ENCODE results near the gene NEDD4L.

The NEDD4L gene

DNA sequence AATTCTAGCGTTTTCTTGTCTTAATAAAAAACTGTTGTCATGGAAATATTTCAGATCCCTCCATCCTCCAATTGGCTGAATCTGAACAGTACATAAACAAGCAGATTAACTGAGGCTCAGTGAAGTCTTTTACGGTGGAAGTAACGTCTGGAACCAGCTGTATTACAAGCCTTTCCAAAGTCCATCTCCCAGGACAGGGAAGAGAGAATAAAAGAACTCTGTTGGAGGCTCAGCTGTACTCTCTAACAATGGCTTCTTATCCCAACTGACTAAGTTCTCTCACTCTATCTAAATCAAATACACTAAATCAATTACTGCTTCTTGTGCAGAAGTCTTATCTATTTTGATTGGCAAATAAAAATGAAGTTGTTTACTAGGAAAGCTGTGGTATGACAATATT lies 19.9 kb upstream of the NEDD4L start:
- TF ChIP-seq FOXK2 (IDR thresholded peaks at IDR 0.05): no peak
- TF ChIP-seq CTBP1 (IDR thresholded peaks at IDR 0.05; ENCODE audit: borderline replicate concordance): no peak
- TF ChIP-seq NFRKB (IDR thresholded peaks at IDR 0.05): no peak
- TF ChIP-seq, protein P1, sequence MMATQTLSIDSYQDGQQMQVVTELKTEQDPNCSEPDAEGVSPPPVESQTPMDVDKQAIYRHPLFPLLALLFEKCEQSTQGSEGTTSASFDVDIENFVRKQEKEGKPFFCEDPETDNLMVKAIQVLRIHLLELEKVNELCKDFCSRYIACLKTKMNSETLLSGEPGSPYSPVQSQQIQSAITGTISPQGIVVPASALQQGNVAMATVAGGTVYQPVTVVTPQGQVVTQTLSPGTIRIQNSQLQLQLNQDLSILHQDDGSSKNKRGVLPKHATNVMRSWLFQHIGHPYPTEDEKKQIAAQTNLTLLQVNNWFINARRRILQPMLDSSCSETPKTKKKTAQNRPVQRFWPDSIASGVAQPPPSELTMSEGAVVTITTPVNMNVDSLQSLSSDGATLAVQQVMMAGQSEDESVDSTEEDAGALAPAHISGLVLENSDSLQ (IDR thresholded peaks at IDR 0.05): no peak
- TF ChIP-seq BHLHE40 (IDR thresholded peaks at IDR 0.05; ENCODE audit: borderline replicate concordance): no peak
- no peak for TF ChIP-seq ELF4 (IDR thresholded peaks at IDR 0.05)
- no peak for TF ChIP-seq FOXA1 (IDR thresholded peaks at IDR 0.05)
- TF ChIP-seq LEF1 (IDR thresholded peaks at IDR 0.05; ENCODE audit: borderline replicate concordance): no peak
- TF ChIP-seq FOXM1 (IDR thresholded peaks at IDR 0.05; ENCODE audit: borderline replicate concordance): no peak
- no peak for TF ChIP-seq ARNT (IDR thresholded peaks at IDR 0.05)
- no peak for TF ChIP-seq SP1 (IDR thresholded peaks at IDR 0.05)
- TF ChIP-seq L3MBTL2 (conservative IDR thresholded peaks at IDR 0.05): no peak
- TF ChIP-seq ZNF384 (IDR thresholded peaks at IDR 0.05): no peak
- no peak for TF ChIP-seq HDGF (IDR thresholded peaks at IDR 0.05; ENCODE audit: borderline replicate concordance)
- no peak for TF ChIP-seq TARDBP (IDR thresholded peaks at IDR 0.05)
- TF ChIP-seq SUZ12 (IDR thresholded peaks at IDR 0.05): no peak
- POLR2A ChIA-PET: no interaction called here
- DNase-seq (ENCODE audit: extremely low spot score): no peak
- CTCF ChIA-PET: no interaction called here

- ChIA-PET CTCF (interaction anchor here (0.6 kb wide), 1 partner anchor 256 kb away, joined by 5 read pairs; no protein-coding TSS in a partner anchor), POLR2A (no interaction called here)
- DNase-seq (ENCODE audit: extremely low spot score): no peak
- TF ChIP-seq CTBP1 (IDR thresholded peaks at IDR 0.05; ENCODE audit: borderline replicate concordance): no peak
- TF ChIP-seq, protein P1 (IDR thresholded peaks at IDR 0.05): no peak
- TF ChIP-seq L3MBTL2 (conservative IDR thresholded peaks at IDR 0.05): no peak
- no peak for TF ChIP-seq LEF1 (IDR thresholded peaks at IDR 0.05; ENCODE audit: borderline replicate concordance)
- TF ChIP-seq ELF4 (IDR thresholded peaks at IDR 0.05): no peak
- no peak for TF ChIP-seq ZNF384 (IDR thresholded peaks at IDR 0.05)
- no peak for TF ChIP-seq SUZ12 (IDR thresholded peaks at IDR 0.05)
- no peak for TF ChIP-seq NFRKB (IDR thresholded peaks at IDR 0.05)
- TF ChIP-seq ARNT (IDR thresholded peaks at IDR 0.05): no peak
- no peak for TF ChIP-seq FOXM1 (IDR thresholded peaks at IDR 0.05; ENCODE audit: borderline replicate concordance)
- no peak for TF ChIP-seq SP1 (IDR thresholded peaks at IDR 0.05)
Observed at GRCh38 chr18:58025205-58025604, 18.8 kb upstream of the NEDD4L start.

GRCh38 chr18:58025733-58026132 lies 18.3 kb upstream of the NEDD4L start:
- no peak for TF ChIP-seq LEF1 (IDR thresholded peaks at IDR 0.05; ENCODE audit: borderline replicate concordance)
- no peak for TF ChIP-seq NFRKB (IDR thresholded peaks at IDR 0.05)
- no peak for TF ChIP-seq SUZ12 (IDR thresholded peaks at IDR 0.05)
- TF ChIP-seq FOXM1 (IDR thresholded peaks at IDR 0.05; ENCODE audit: borderline replicate concordance): no peak
- no peak for TF ChIP-seq FOXK2 (IDR thresholded peaks at IDR 0.05)
- no peak for TF ChIP-seq ARNT (IDR thresholded peaks at IDR 0.05)
- TF ChIP-seq CTBP1 (IDR thresholded peaks at IDR 0.05; ENCODE audit: borderline replicate concordance): no peak
- TF ChIP-seq, protein P1 (IDR thresholded peaks at IDR 0.05): no peak
- TF ChIP-seq FOXA1 (IDR thresholded peaks at IDR 0.05): no peak
- TF ChIP-seq L3MBTL2 (conservative IDR thresholded peaks at IDR 0.05): no peak
- TF ChIP-seq HDGF (IDR thresholded peaks at IDR 0.05; ENCODE audit: borderline replicate concordance): no peak
- TF ChIP-seq SP1 (IDR thresholded peaks at IDR 0.05): no peak
- no peak for TF ChIP-seq ZNF384 (IDR thresholded peaks at IDR 0.05)
- no peak for TF ChIP-seq TARDBP (IDR thresholded peaks at IDR 0.05)
- no peak for TF ChIP-seq BHLHE40 (IDR thresholded peaks at IDR 0.05; ENCODE audit: borderline replicate concordance)
- no peak for TF ChIP-seq ELF4 (IDR thresholded peaks at IDR 0.05)
- CTCF ChIA-PET: interaction anchor here (0.6 kb wide), 1 partner anchor 255 kb away, joined by 5 read pairs; no protein-coding TSS in a partner anchor
- DNase-seq (ENCODE audit: extremely low spot score): no peak
- POLR2A ChIA-PET: no interaction called here

- TF ChIP-seq HDGF (IDR thresholded peaks at IDR 0.05; ENCODE audit: borderline replicate concordance) (no peak), TARDBP (IDR thresholded peaks at IDR 0.05) (no peak), BHLHE40 (IDR thresholded peaks at IDR 0.05; ENCODE audit: borderline replicate concordance) (no peak), FOXM1 (IDR thresholded peaks at IDR 0.05; ENCODE audit: borderline replicate concordance) (no peak), ELF4 (IDR thresholded peaks at IDR 0.05) (no peak), LEF1 (IDR thresholded peaks at IDR 0.05; ENCODE audit: borderline replicate concordance) (no peak), SP1 (IDR thresholded peaks at IDR 0.05) (no peak)
- CTCF ChIA-PET: no interaction called here
- POLR2A ChIA-PET: no interaction called here
- no peak for DNase-seq (ENCODE audit: extremely low spot score)
Observed at GRCh38 chr18:58026395-58026794, 17.6 kb upstream of the NEDD4L start.

DNA sequence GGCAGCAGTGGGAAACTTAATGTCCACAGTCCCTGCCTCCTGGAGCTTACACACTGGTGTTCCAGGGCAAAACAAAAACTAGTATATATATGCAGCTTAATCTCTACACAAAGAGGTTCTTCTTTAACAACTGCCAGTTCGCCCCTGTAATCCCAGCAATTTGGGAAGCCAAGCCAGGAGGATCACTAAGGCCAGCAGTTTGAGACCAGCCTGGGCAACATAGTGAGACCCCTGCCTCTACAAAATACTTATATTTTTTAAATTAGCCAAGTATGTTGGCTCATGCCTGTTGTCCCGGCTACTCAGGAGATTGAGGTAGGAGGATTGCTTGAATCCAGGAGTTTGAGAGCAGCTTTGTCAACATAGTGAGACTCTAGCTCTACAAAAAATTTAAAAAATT lies 17.2 kb upstream of the NEDD4L start:
- no peak for TF ChIP-seq SUZ12 (IDR thresholded peaks at IDR 0.05)
- TF ChIP-seq SP1 (IDR thresholded peaks at IDR 0.05): no peak
- no peak for TF ChIP-seq BHLHE40 (IDR thresholded peaks at IDR 0.05; ENCODE audit: borderline replicate concordance)
- no peak for TF ChIP-seq L3MBTL2 (conservative IDR thresholded peaks at IDR 0.05)
- no peak for TF ChIP-seq HDGF (IDR thresholded peaks at IDR 0.05; ENCODE audit: borderline replicate concordance)
- no peak for TF ChIP-seq FOXM1 (IDR thresholded peaks at IDR 0.05; ENCODE audit: borderline replicate concordance)
- TF ChIP-seq LEF1 (IDR thresholded peaks at IDR 0.05; ENCODE audit: borderline replicate concordance): no peak
- TF ChIP-seq FOXK2 (IDR thresholded peaks at IDR 0.05): no peak
- TF ChIP-seq ELF4 (IDR thresholded peaks at IDR 0.05): no peak
- no peak for TF ChIP-seq CTBP1 (IDR thresholded peaks at IDR 0.05; ENCODE audit: borderline replicate concordance)
- no peak for TF ChIP-seq ARNT (IDR thresholded peaks at IDR 0.05)
- no peak for TF ChIP-seq TARDBP (IDR thresholded peaks at IDR 0.05)
- ChIA-PET CTCF (no interaction called here), POLR2A (no interaction called here)
- DNase-seq (ENCODE audit: extremely low spot score): no peak

- ChIA-PET POLR2A (no interaction called here), CTCF (no interaction called here)
- DNase-seq (ENCODE audit: extremely low spot score): no peak
- TF ChIP-seq FOXK2 (IDR thresholded peaks at IDR 0.05) (no peak), SUZ12 (IDR thresholded peaks at IDR 0.05) (no peak), HDGF (IDR thresholded peaks at IDR 0.05; ENCODE audit: borderline replicate concordance) (no peak), L3MBTL2 (conservative IDR thresholded peaks at IDR 0.05) (no peak), SP1 (IDR thresholded peaks at IDR 0.05) (no peak), FOXA1 (IDR thresholded peaks at IDR 0.05) (no peak), ARNT (IDR thresholded peaks at IDR 0.05) (no peak), CTBP1 (IDR thresholded peaks at IDR 0.05; ENCODE audit: borderline replicate concordance) (no peak), ELF4 (IDR thresholded peaks at IDR 0.05) (no peak), NFRKB (IDR thresholded peaks at IDR 0.05) (no peak), ZNF384 (IDR thresholded peaks at IDR 0.05) (no peak)
- TF ChIP-seq, protein P1 (IDR thresholded peaks at IDR 0.05): no peak
Observed at GRCh38 chr18:58027341-58027740, 16.7 kb upstream of the NEDD4L start.
